Retinal pigment epithelial cell (primary cell): Measurements from ENCODE around the gene AK1.

Experiments
- DNase-seq: peaks from one replicate; pipeline ENCODE4 v3.0.0-alpha.2; 2010; ENCODE audit warnings: low read depth
- H3K4me3 ChIP-seq: 2 replicates; pipeline ENCODE4 v1.5.1; 2011; ENCODE audit warnings: mild to moderate bottlenecking, low read length, control low read depth, moderate library complexity
- CTCF ChIP-seq: conservative IDR thresholded peaks from 2 replicates; pipeline ENCODE4 v1.5.1; 2011; ENCODE audit warnings: low read depth, low read length, control low read depth, inconsistent platforms

The AK1 gene

DNA sequence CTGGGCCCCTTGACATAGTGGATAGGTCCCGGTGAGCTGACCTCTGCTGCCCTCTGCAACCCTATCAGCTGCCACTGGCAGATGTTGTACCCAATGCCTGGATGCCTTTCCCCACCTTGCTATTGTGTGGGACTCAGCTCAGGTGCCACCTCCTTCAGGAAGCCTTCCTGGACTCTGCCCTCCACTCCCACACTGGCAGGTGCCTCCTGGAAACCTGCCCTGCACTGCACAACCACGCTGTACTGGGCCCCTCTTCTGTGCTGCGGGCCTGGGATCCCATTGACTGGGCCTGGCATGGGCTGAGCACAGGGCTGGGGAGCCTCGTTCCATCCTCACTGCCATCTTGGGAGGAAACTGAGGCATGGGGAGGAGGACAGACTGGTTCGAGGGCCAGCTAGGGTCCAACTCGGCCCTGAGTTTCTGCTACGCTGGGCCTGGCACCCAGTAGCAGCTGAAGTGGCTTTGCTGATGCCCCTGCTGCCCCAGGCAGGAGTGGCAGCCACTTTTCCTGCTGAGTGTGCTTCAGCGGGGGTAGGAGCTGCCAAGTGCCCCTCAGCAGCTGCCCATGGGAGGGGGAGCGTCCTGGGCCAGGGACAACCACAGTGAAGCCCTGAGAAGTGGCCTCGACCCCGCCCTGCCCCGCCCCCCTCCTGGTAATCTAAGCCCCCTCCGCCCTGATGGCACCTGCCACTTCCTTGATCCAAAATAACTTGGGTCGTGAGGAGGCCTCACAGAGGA lies 1.3 kb downstream of the AK1 start:
- no peak for TF ChIP-seq CTCF
- H3K4me3 ChIP-seq: no peak overlapping the region
- no peak for DNase-seq

- no peak for TF ChIP-seq CTCF
- no peak overlapping the region for H3K4me3 ChIP-seq
- no peak for DNase-seq
Measured at GRCh38 chr9:127875306-127875966, 2.0 kb downstream of the AK1 start.

DNA sequence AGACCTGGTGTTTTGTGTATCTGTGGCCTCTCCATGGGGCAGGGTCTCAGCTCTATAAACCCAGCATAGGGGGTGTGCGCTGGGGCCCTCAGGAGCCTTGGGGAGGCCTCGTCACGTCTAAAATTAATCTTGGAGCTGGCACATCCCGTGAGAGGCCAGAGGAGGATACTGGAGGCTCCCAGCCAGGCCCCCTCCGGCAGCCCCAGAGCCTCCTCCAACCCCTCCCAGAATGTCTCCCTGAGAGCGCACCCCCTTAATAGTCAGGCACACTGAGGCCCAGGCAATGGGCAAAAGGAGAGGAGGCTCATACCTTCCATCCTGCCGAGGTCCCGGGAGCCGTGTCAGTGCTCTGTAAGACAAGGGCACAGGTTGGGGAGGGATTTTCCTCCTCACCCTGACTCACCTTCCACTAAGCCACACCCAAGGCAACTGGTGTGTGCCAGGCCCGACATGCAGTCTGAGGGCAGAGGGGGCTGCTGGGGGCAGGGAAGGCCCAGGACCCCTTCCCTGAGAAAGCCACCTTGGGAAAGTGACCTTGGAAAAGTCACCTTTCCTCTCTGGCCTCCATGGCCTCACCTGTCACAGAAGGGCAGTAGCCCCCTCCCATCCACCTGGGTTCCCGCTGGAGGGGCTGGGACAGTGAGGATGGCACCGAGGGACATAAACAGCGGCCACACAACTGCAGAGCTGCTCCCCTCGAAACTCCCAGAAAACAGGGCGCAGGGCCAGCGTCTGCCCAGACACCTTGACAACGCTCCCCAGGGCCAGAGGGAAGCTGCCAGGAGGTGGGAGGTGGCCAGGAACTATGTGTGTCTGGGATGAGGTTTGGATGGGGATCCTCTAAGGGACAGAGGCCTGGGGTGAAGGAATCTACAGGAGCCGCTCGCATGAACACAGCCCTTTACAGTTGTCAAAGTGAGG lies 2.9 kb downstream of the AK1 start:
- TF ChIP-seq CTCF: no peak
- no peak overlapping the region for H3K4me3 ChIP-seq
- no peak for DNase-seq

DNA sequence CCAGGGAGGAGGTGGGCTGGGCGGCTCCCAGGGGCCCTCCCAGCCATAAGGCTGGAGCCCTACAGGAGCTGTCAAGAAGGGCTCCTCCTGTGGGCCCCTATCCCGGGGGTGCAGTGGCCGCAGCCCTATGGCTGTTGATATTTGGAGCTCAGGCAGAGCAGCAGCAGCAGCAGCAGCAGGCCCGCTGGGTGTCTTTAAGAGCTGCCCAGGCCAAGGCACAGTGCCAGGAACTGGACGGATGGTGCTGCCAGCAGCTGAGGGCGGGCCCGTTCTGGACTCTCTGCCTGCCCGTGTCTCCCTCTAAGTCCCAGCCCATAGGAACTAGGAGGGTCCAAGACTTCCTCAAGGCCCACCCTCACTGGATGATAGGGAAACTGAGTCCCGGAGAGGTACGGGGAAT lies 3.6 kb downstream of the AK1 start:
- no peak overlapping the region for H3K4me3 ChIP-seq
- no peak for TF ChIP-seq CTCF
- DNase-seq: no peak

- no peak for DNase-seq
- TF ChIP-seq CTCF: no peak
- no peak overlapping the region for H3K4me3 ChIP-seq
Measured at GRCh38 chr9:127873223-127873691, 4.2 kb downstream of the AK1 start.

DNA sequence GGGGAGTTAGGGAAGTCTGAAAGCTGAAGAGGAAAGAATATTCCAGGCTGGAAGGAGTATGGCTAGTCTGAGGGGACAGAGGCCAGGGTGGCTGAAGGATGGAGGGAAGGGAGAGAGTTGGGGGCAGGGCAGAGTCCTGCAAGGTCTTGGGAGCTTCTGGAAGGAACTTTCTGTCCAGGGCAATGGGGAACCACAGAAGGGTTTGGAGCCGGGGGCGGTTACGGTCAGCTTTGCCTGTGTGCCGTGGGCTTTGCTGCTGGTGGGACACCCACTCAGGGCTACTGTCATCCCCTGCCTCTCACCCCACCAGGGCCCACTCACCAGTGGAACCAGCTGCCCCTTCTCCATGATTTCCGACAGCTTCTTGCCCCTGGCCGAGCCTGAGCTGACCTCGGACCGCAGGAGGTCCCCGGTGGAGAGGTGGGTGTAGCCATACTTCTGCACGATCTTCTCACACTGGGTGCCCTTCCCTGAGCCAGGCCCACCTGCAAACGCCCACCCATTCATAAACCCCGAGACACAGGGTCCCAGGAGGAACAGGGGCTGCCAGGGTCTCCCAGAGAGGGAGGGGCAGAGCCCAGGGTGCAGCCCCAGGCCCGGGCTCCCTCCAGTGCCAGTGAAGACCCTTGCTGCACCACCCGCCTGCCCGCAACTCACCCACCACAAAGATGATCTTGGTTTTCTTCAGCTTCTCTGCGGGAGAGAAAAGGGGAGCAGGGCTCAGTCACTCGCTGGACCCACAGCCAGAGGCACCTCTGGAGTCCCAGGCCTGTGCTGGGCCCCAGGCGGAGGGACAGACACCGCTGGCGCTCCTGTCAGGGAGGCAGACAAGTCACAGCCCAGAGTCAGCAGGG lies 4.9 kb downstream of the AK1 start:
- no peak overlapping the region for H3K4me3 ChIP-seq
- DNase-seq: no peak
- no peak for TF ChIP-seq CTCF
